ENCODE data around the gene TBL1X. TPM values are rescaled to one million over a fixed set of nuclear protein-coding genes. Genes with fewer than 3 reads are reported as not detected.

TBL1X gene
- total RNA-seq, 8 experiments from 2014 or later: 5.5 to 19.4 (median 9.0) TPM

DNA sequence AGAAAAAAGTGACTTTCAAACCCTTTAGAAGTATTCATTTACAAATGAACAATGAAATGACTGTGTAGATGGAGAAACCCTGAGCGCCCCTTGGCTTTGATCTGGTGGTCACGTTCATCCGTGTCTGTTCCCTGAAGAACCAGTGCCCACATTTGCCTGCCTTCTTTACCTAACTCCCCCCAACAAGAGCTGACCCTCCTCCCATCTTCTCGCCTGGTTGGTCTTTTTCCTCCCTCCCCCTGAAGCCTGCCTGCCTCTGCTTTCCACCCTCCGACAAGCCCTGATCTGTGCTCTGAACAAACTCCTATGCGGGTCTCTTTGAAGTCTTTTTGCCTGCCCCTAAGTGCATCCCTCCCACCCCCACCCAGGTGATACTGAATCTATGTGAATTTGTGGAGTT is 18.5 kb downstream of the TBL1X start:
- Histone ChIP-seq H3K4me1 (replicated peaks in 1 of 2) (no peaks in the 10 kb centered on the region), H3K4me3 (no peak overlapping the region), H3K27ac (no peak overlapping the region)
- WGBS, 10 experiments: 49% methylated on average over 5 of the region's 6 CpGs; no CpG with 5 or more reads in 9 of the 10 experiments
- no peak for ATAC-seq (replicated peaks in 6 of 8)
- in situ Hi-C loops (cut with MboI; ENCODE audit: low pct_unique_long_range_greater_than_20kb in 2 of 9, low sequenced_read_pairs in 9 of 9, unreplicated experiment in 9 of 9): no loop called here

DNA sequence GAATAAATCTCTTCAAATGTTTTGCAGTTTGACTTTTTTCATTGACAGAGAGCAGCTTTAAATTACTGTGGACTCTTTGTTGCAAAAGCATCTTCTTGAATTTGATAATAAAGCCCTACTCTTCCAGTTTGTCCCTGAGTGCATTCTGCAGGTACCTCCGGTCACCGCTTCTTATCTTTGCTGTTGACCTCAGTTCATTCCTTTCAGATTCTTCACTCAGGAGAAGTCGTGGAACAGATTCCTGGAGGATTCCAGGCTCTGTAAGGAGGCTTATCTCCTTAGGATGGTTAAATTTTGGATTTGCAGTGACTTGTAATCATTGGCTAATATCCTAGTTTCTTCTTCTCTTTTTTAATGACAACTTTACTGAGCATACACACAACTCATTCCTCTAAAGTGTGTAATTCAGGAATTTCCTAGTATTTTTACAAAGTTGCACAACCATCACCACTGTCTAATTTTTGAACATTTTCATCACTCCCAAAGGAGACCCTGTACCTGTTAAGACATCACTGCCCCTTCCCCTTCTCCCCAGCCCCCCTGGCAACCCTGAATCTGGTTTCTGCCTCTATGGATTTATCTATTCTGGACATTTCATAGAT is 22.0 kb downstream of the TBL1X start:
- H3K27ac ChIP-seq: no peak overlapping the region
- no peak for ATAC-seq (replicated peaks in 6 of 8)
- H3K4me1 ChIP-seq (replicated peaks in 1 of 2): no peaks in the 10 kb centered on the region
- in situ Hi-C loops (cut with MboI; ENCODE audit: low pct_unique_long_range_greater_than_20kb in 2 of 9, low sequenced_read_pairs in 9 of 9, unreplicated experiment in 9 of 9): no loop called here
- WGBS, 10 experiments: 97 to 100% methylated on average over 1 to 3 of the region's 3 CpGs; no CpG with 5 or more reads in 8 of the 10 experiments
- no peak overlapping the region for H3K4me3 ChIP-seq

DNA sequence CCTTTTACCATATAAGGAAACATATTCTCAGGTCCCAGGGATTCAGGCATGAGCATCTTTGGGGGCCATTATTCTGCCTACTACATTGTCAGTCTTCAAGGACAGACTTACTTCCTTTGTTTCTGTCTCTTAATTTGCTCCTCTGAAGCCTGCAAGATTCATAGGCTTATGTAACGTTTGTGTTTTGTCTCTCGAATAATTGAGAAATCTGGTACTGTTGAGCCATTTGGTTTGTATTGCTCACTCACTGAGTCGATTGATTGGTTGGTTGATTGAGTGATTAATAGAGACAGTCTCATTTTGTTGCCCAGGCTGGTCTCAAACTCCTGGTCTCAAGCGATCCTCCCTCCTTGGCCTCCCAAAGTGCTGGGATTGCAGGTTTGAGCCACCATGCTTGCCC is 23.7 kb downstream of the TBL1X start:
- no peak overlapping the region for H3K27ac ChIP-seq
- no peak overlapping the region for H3K4me3 ChIP-seq
- no peaks in the 10 kb centered on the region for H3K4me1 ChIP-seq (replicated peaks in 1 of 2)
- no peak for ATAC-seq (replicated peaks in 6 of 8)
- in situ Hi-C loops (cut with MboI; ENCODE audit: low pct_unique_long_range_greater_than_20kb in 2 of 9, low sequenced_read_pairs in 9 of 9, unreplicated experiment in 9 of 9): no loop called here
- WGBS, 10 experiments: 70 to 100% (median 86%) methylated on average over 1 to 4 of the region's 4 CpGs; no CpG with 5 or more reads in 6 of the 10 experiments

DNA sequence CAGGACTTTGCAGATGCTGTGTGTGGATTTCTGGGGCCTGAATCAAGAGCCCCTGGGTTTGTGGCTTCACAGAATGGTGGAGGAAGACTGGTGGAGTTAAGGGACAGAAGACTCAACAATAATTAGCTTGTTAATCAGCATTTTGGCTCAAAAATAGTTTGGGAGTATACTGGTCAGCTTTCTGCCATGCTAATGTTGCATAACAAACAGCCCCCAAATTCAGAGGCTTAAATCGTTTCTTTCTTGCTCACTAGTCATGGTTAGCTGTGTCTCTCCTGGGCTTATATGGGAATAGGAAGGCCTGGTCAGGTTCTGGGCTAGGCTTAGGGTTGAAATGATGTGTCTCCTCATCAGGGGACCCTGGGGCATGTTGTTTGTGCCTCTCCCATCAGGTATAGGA is 24.4 kb downstream of the TBL1X start:
- H3K4me1 ChIP-seq (replicated peaks in 1 of 2): no peaks in the 10 kb centered on the region
- H3K27ac ChIP-seq: no peak overlapping the region
- ATAC-seq (replicated peaks in 6 of 8): no peak
- 0 to 80% (median 0%) methylated on average over 1 of the region's 1 CpG; no CpG with 5 or more reads in 7 of the 10 experiments for WGBS, 10 experiments
- in situ Hi-C loops (cut with MboI; ENCODE audit: low pct_unique_long_range_greater_than_20kb in 2 of 9, low sequenced_read_pairs in 9 of 9, unreplicated experiment in 9 of 9): no loop called here
- no peak overlapping the region for H3K4me3 ChIP-seq

DNA sequence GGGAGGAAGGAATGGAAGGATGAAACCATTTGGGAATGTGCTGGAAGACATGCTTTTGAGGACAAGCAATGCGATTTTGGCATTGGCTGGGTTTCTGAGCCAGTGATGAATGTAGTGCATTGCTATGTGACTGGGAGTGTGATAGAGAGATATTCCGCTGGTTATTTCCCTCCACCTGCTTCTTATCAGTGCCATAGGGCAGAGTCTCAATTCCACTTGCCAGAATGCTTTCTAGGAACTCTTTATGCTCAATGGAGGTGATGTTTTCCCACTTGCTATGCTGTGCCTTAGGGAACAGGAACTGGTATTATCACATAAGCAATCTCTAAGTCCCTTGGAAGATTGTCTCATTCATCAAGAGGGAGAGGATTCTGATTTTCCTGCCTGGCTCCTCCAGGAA is 28.0 kb downstream of the TBL1X start:
- WGBS, 10 experiments: 80% methylated on average over 1 of the region's 2 CpGs; no CpG with 5 or more reads in 9 of the 10 experiments

DNA sequence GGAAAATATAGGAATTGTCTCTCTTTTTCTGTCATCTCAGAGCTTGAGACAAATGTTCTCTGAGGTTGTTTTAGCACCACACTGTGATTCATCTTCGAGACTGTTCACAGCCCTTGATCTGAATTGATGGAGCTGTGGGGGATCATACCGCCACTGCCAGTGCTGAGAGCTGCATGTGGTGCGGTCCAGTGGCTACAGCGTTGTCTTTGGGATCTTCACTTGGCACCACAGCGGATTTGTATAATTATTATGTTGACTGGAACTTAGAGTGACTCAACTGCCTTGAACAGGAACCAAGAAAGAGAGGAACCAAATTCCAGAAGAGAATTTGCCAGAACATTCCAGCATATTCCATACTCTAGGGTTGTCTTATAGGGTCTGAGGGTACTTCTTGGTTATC is 29.1 kb downstream of the TBL1X start:
- WGBS, 10 experiments: 20 to 100% (median 90%) methylated on average over 1 to 2 of the region's 5 CpGs; no CpG with 5 or more reads in 6 of the 10 experiments
- in situ Hi-C loops (cut with MboI; ENCODE audit: low pct_unique_long_range_greater_than_20kb in 2 of 9, low sequenced_read_pairs in 9 of 9, unreplicated experiment in 9 of 9): no loop called here
- ATAC-seq (replicated peaks in 6 of 8): no peak
- Histone ChIP-seq H3K27ac (no peak overlapping the region), H3K4me1 (replicated peaks in 1 of 2) (peaks cover 7 to 15% of the 10 kb centered on the region in 2 donors), H3K4me3 (no peak overlapping the region)

More for the DNA sequence above, 28.0 kb downstream of the TBL1X start:
- H3K27ac ChIP-seq: no peak overlapping the region
- ATAC-seq (replicated peaks in 6 of 8): no peak
- peaks cover 3 to 7% of the 10 kb centered on the region in 2 donors for H3K4me1 ChIP-seq (replicated peaks in 1 of 2)
- in situ Hi-C loops (cut with MboI; ENCODE audit: low pct_unique_long_range_greater_than_20kb in 2 of 9, low sequenced_read_pairs in 9 of 9, unreplicated experiment in 9 of 9): no loop called here
- H3K4me3 ChIP-seq: no peak overlapping the region

DNA sequence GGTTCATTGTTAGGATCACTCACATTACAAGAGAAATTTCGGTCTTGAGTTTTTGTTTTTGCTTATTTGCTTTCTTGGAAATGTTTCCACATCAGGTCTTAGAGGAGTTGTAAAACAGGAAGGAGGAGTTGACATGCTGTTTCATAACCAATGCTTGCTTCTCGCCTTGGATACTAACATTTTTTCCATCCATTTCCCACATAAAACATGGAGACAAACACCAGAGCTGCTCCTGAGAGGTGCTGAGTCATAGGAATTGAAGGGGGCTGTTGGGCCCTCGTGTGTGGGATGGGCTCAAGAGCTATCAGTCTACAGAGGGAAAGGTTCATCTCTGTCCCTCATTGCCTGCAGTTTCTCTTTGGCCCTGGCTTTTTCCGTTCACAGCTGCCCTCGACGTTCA is 29.9 kb downstream of the TBL1X start:
- Histone ChIP-seq H3K27ac (no peak overlapping the region), H3K4me1 (replicated peaks in 1 of 2) (peaks cover 7 to 15% of the 10 kb centered on the region in 2 donors), H3K4me3 (no peak overlapping the region)
- 0 to 83% (median 20%) methylated on average over 1 to 5 of the region's 6 CpGs; no CpG with 5 or more reads in 2 of the 10 experiments for WGBS, 10 experiments
- ATAC-seq (replicated peaks in 6 of 8): peak in 5 of 8 experiments; percentile 41 to 77 (median 52)
- in situ Hi-C loops (cut with MboI; ENCODE audit: low pct_unique_long_range_greater_than_20kb in 2 of 9, low sequenced_read_pairs in 9 of 9, unreplicated experiment in 9 of 9): no loop called here

DNA sequence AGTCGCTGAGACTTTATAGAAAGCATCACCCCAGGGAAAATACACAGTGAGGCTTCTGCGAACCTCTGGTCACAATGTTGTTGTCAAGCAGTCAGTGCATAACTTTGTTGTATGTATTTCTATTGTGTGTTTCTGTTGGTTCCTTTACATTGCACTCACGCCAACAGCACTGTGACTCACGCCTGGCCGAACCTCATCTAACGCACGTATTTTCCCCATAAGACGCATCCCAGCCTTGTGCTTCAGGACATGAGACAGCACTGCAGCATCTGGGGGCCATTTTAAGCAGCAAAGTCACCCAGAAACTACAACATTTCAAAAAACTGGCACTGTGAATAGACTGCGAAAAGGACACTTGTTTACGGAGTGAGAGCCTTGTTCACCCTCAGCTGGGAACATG is 30.6 kb downstream of the TBL1X start:
- WGBS, 10 experiments: 47 to 100% (median 93%) methylated on average over 3 to 7 of the region's 10 CpGs; no CpG with 5 or more reads in 7 of the 10 experiments
- peak in 1 of 8 experiments; percentile 16 for ATAC-seq (replicated peaks in 6 of 8)
- H3K4me3 ChIP-seq: no peak overlapping the region
- H3K27ac ChIP-seq: no peak overlapping the region
- in situ Hi-C loops (cut with MboI; ENCODE audit: low pct_unique_long_range_greater_than_20kb in 2 of 9, low sequenced_read_pairs in 9 of 9, unreplicated experiment in 9 of 9): no loop called here
- H3K4me1 ChIP-seq (replicated peaks in 1 of 2): peaks cover 7 to 15% of the 10 kb centered on the region in 2 donors

DNA sequence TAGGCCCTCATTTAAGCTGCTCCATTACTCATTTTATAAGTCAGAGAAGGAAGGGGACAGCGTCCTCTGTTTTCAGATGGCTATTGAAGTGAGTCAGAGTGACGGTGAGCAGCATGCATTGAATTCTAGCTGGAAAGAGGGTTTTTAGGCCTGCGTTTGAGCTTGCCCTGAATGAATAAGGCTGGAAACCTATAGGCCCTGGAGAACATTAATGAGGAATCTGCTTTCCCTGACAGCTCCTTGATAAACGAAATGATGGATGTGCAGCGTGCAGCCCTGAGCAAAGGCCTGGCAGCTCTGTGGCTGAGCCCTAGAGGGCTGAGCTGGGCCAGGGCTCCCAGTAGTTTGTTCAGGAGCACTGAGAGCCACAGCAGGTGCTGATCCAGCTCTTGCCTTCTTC is 33.4 kb downstream of the TBL1X start:
- 0 to 30% (median 10%) methylated on average over 1 to 4 of the region's 5 CpGs; no CpG with 5 or more reads in 7 of the 10 experiments for WGBS, 10 experiments
- H3K4me1 ChIP-seq (replicated peaks in 1 of 2): peaks cover 7 to 15% of the 10 kb centered on the region in 2 donors
- no peak overlapping the region for H3K4me3 ChIP-seq
- peak overlapping the region in 1 of 2 donors; percentile 55 for H3K27ac ChIP-seq
- peak in 5 of 8 experiments; percentile 76 to 92 (median 84) for ATAC-seq (replicated peaks in 6 of 8)
- in situ Hi-C loops (cut with MboI; ENCODE audit: low pct_unique_long_range_greater_than_20kb in 2 of 9, low sequenced_read_pairs in 9 of 9, unreplicated experiment in 9 of 9): no loop called here

DNA sequence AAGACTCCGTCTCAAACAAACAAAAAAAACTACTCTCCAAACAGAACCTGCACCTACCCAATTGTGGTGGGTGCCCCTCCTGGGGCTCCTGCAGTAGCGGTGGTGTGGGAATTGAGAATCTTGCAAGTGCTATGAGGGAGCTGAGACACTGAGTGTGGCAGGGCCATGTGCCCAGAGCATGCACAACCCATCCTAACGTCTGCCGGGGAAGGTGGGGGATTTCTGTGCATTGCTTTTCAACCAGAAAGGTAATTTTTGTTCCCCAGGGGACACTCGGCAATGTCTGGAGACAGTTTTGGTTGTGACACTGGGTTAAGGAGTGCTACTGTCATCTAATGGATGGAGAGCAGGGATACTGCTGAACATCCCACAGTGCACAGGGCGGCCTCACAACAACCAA is 35.7 kb downstream of the TBL1X start:
- no peak for ATAC-seq (replicated peaks in 6 of 8)
- Histone ChIP-seq H3K27ac (no peak overlapping the region), H3K4me3 (no peak overlapping the region), H3K4me1 (replicated peaks in 1 of 2) (peaks cover 4 to 9% of the 10 kb centered on the region in 2 donors)
- in situ Hi-C loops (cut with MboI; ENCODE audit: low pct_unique_long_range_greater_than_20kb in 2 of 9, low sequenced_read_pairs in 9 of 9, unreplicated experiment in 9 of 9): no loop called here
- WGBS, 10 experiments: 93 to 100% (median 100%) methylated on average over 1 to 3 of the region's 6 CpGs; no CpG with 5 or more reads in 7 of the 10 experiments

DNA sequence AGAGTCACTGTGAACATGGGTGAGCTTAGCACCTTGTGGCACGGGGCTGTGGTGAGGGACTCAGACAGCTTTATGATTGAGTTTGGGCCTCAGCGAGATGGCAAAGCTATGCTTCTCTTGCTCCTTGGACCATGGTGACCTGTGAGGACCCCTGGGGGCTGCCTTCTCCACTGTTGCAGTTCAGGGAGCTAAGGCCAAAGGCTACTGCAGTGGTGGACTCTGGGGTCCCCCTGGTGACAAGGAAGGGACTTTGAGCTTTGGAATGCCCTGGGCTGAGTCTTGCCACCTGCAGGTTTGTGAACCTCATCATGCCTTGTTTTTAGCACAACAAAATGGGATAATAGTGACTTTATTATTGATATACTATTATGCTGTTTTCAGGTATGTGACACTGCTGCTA is 36.5 kb downstream of the TBL1X start:
- no peak for ATAC-seq (replicated peaks in 6 of 8)

DNA sequence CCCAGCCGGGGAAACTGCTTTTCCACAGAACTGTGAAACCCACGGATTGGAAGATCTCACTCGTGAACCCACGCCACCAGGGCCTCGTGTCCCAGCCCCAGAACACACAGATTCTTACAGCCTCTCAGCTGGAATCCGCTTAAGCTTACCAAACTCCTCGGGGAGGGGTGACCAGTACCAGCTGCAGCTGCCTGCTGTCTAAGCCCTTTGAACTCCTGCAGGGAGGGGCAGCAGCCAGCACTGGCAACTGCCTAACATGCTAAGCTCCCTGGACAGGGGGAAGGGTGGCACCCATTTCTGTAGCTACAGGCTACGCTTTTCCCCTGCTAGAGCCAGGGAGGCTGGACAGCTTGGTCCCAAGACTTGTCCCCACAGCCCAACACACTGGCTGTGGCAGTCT is 38.4 kb downstream of the TBL1X start:
- ATAC-seq (replicated peaks in 6 of 8): no peak
- in situ Hi-C loops (cut with MboI; ENCODE audit: low pct_unique_long_range_greater_than_20kb in 2 of 9, low sequenced_read_pairs in 9 of 9, unreplicated experiment in 9 of 9): no loop called here
- WGBS, 10 experiments: 93 to 100% methylated on average over 2 to 5 of the region's 8 CpGs; no CpG with 5 or more reads in 8 of the 10 experiments
- peaks cover 4% of the 10 kb centered on the region in 2 donors for H3K4me1 ChIP-seq (replicated peaks in 1 of 2)
- H3K27ac ChIP-seq: no peak overlapping the region
- H3K4me3 ChIP-seq: no peak overlapping the region

More for the DNA sequence above, 36.5 kb downstream of the TBL1X start:
- in situ Hi-C loops (cut with MboI; ENCODE audit: low pct_unique_long_range_greater_than_20kb in 2 of 9, low sequenced_read_pairs in 9 of 9, unreplicated experiment in 9 of 9): no loop called here
- peaks cover 4 to 8% of the 10 kb centered on the region in 2 donors for H3K4me1 ChIP-seq (replicated peaks in 1 of 2)
- no peak overlapping the region for H3K27ac ChIP-seq
- no peak overlapping the region for H3K4me3 ChIP-seq
- WGBS, 10 experiments: 80% methylated on average over 1 of the region's 2 CpGs; no CpG with 5 or more reads in 9 of the 10 experiments

DNA sequence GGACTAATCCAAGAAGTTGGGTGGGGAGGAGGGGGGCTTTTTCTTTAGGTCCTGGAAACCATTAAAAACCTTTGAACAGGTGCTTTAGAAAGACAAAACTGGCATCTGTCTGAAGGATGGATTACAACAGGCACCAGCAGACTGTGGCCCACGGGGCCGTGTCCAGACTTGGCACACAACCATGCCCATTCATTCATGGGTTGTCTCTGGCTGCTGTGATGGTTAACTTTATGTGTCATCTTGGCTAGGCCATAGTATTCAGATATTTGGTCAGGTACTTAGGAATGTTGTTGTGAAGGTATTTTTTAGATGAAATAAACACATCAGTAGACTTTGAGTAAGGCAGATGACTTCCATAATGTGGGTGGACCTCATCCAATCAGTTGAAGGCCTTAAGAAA is 45.5 kb downstream of the TBL1X start:
- Histone ChIP-seq H3K4me3 (no peak overlapping the region), H3K4me1 (replicated peaks in 1 of 2) (no peaks in the 10 kb centered on the region), H3K27ac (no peak overlapping the region)
- no CpG with 5 or more reads among the region's 2 CpGs for WGBS, 10 experiments
- in situ Hi-C loops (cut with MboI; ENCODE audit: low pct_unique_long_range_greater_than_20kb in 2 of 9, low sequenced_read_pairs in 9 of 9, unreplicated experiment in 9 of 9): no loop called here
- no peak for ATAC-seq (replicated peaks in 6 of 8)

DNA sequence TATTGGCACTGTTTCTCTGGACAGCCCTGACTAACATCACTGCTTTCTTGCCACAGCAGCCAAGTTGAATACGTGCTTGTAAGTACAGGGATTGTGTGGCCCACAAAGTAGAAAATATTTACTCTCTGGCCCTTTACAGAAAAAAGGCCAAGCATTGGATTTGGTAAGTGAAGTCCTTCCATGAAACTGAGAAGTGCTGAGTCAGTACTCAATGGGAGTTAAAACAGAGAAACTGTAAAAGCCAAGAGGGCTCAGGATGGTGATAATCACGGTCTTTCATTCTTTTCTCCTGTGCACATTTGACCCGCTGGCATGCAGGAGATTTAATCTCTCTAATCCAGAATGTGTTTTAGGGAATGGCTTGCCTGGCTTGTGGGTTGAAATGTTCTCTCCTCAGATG is 46.1 kb downstream of the TBL1X start:
- WGBS, 10 experiments: 71 to 100% (median 93%) methylated on average over 1 to 2 of the region's 3 CpGs; no CpG with 5 or more reads in 7 of the 10 experiments
- in situ Hi-C loops (cut with MboI; ENCODE audit: low pct_unique_long_range_greater_than_20kb in 2 of 9, low sequenced_read_pairs in 9 of 9, unreplicated experiment in 9 of 9): no loop called here
- no peak for ATAC-seq (replicated peaks in 6 of 8)
- no peak overlapping the region for H3K27ac ChIP-seq
- no peak overlapping the region for H3K4me3 ChIP-seq
- no peaks in the 10 kb centered on the region for H3K4me1 ChIP-seq (replicated peaks in 1 of 2)

All from motor neuron (in vitro differentiated cells).